H1 (cell line): ENCODE results near the gene SLC25A21. TPM values are rescaled to one million over a fixed set of nuclear protein-coding genes. Genes with fewer than 3 reads are reported as not detected.

Source experiments
- BACH1 ChIP-seq: IDR thresholded peaks from 2 replicates; pipeline ENCODE4 v1.6.1; 2012; ENCODE audit warnings: low read length, improper control_type of control experiment
- CHD1 ChIP-seq: IDR thresholded peaks from 2 replicates; pipeline ENCODE4 v1.6.1; 2012; ENCODE audit warnings: low read depth, low read length, improper control_type of control experiment
- EZH2 ChIP-seq: fragments of 200-600 bp; sonication (generic); IDR thresholded peaks from 2 replicates; pipeline ENCODE4 v1.7.1; 2012; ENCODE audit warnings: low read depth, mild to moderate bottlenecking, moderate library complexity, low read length, inconsistent platforms; ENCODE audit not compliant: severe bottlenecking
- FOSL1 ChIP-seq: IDR thresholded peaks from 2 replicates; pipeline ENCODE4 v1.6.1; 2011; ENCODE audit warnings: mild to moderate bottlenecking, low read depth, low read length, moderate library complexity; ENCODE audit not compliant: insufficient read depth
- GABPA ChIP-seq: IDR thresholded peaks from 2 replicates; pipeline ENCODE4 v1.6.1; 2011; ENCODE audit warnings: mild to moderate bottlenecking, low read length, moderate library complexity, borderline replicate concordance; ENCODE audit not compliant: insufficient read depth
- HDAC2 ChIP-seq, 2 experiments: fragments of 300-600 bp in 1 of 2; sonication (generic) in 1 of 2; IDR thresholded peaks; 2 replicates each; pipeline ENCODE4 v1.6.1; 2011 to 2012; ENCODE audit warnings: low read depth in 2 of 2, low read length in 2 of 2, mild to moderate bottlenecking in 2 of 2, moderate library complexity in 2 of 2, borderline replicate concordance in 1 of 2, inconsistent platforms in 1 of 2
- HDAC6 ChIP-seq: IDR thresholded peaks from one replicate; pipeline ENCODE4 v1.7.1; 2012; ENCODE audit warnings: low read depth, mild to moderate bottlenecking, inconsistent platforms, low read length, moderate library complexity
- JUND ChIP-seq: IDR thresholded peaks from 2 replicates; pipeline ENCODE4 v1.6.1; 2011; ENCODE audit warnings: mild to moderate bottlenecking, improper control_type of control experiment, low read length
- POLR2AphosphoS5 ChIP-seq: IDR thresholded peaks from 2 replicates; pipeline ENCODE4 v1.6.1; 2011; ENCODE audit warnings: low read depth, low read length
- RAD21 ChIP-seq, 2 experiments: IDR thresholded peaks in 1 of 2; conservative IDR thresholded peaks in 1 of 2; 2 replicates each; pipeline ENCODE4 v1.6.1; 2011; ENCODE audit warnings: low read depth in 2 of 2, low read length in 2 of 2, improper control_type of control experiment in 1 of 2, inconsistent platforms in 1 of 2, mild to moderate bottlenecking in 1 of 2, moderate library complexity in 1 of 2
- RNF2 ChIP-seq: fragments of 200-900, 300-1000 bp; sonication (generic); IDR thresholded peaks from 2 replicates; pipeline ENCODE4 v1.7.1; 2016; ENCODE audit warnings: borderline replicate concordance, low read depth, mild to moderate bottlenecking, antibody characterized with exemption, low read length; ENCODE audit not compliant: poor library complexity, severe bottlenecking; ENCODE audit errors: missing control alignments
- RXRA ChIP-seq: IDR thresholded peaks from 2 replicates; pipeline ENCODE4 v1.6.1; 2011; ENCODE audit warnings: low read depth, mild to moderate bottlenecking, low read length, moderate library complexity; ENCODE audit not compliant: insufficient read depth
- SAP30 ChIP-seq: fragments of 300-600 bp; sonication (generic); IDR thresholded peaks from 2 replicates; pipeline ENCODE4 v1.7.1; 2012; ENCODE audit warnings: low read length, moderate library complexity, mild to moderate bottlenecking, inconsistent platforms; ENCODE audit not compliant: insufficient read depth, insufficient replicate concordance
- SP2 ChIP-seq: IDR thresholded peaks from 2 replicates; pipeline ENCODE4 v1.6.1; 2012; ENCODE audit warnings: mild to moderate bottlenecking, low read length, inconsistent platforms
- SUZ12 ChIP-seq: fragments of 200-600 bp; sonication (generic); IDR thresholded peaks from 2 replicates; pipeline ENCODE4 v1.6.1; 2012; ENCODE audit warnings: mild to moderate bottlenecking, inconsistent platforms, low read length, moderate library complexity, mixed read lengths
- TAF1 ChIP-seq: IDR thresholded peaks from 2 replicates; pipeline ENCODE4 v1.6.1; 2011; ENCODE audit warnings: mild to moderate bottlenecking, low read depth, low read length
- TBP ChIP-seq: IDR thresholded peaks from 2 replicates; pipeline ENCODE4 v1.6.1; 2011; ENCODE audit warnings: low read depth, low read length, improper control_type of control experiment
- TCF12 ChIP-seq: IDR thresholded peaks from 2 replicates; pipeline ENCODE4 v1.6.1; 2011; ENCODE audit warnings: low read depth, mild to moderate bottlenecking, low read length
- YY1 ChIP-seq: IDR thresholded peaks from 2 replicates; pipeline ENCODE4 v1.6.1; 2011; ENCODE audit warnings: low read depth, mild to moderate bottlenecking, low read length
- ZNF274 ChIP-seq: IDR thresholded peaks from 2 replicates; pipeline ENCODE4 v1.7.0; 2012; ENCODE audit warnings: low read length, borderline replicate concordance; ENCODE audit errors: extremely low read depth
- polyA plus RNA-seq, 7 experiments: library from polyadenylated mRNA; depleted of rRNA in 3 of 7; stranded (reverse) in 5 of 7; unstranded in 2 of 7; fragments of >200 nt in 5 of 7; fragments of 200-250 nt in 2 of 7; gene quantifications; 1 replicate in 5 of 7; 2 replicates in 1 of 7; 4 replicates in 1 of 7; pipeline versions ENCODE4 v1.2.1 to v1.2.3, GENCODE V29; 2011 to 2013; ENCODE audit warnings: missing spikeins in 2 of 7, mixed read lengths in 2 of 7
- total RNA-seq: library from RNA; stranded (reverse); fragmentation: NEBNext Ultra II Directional; extraction: Animal tissue kit (Norgen Biotek cat#: 25700); gene quantifications from 2 replicates; pipeline ENCODE4 v1.2.1, GENCODE V29; 2021
- TF ChIP-seq, protein P1 (sequence below): IDR thresholded peaks from 2 replicates; pipeline ENCODE4 v1.6.1; 2012; ENCODE audit warnings: low read length, inconsistent platforms

The SLC25A21 gene
- total and polyA plus RNA-seq, 2 of the 8 experiments (the other 6 are each of a cell fraction or from before 2014, with no cell fraction given) = 6.9 to 15.7 TPM

- TF ChIP-seq SAP30 = no peak
- no peak for TF ChIP-seq HDAC6
- TF ChIP-seq RNF2 = peak; percentile 38
- TF ChIP-seq BACH1 = no peak
- TF ChIP-seq CHD1 = peak; percentile 26; the same call in 1 of the 2 replicates
- no peak for TF ChIP-seq RXRA
- no peak for TF ChIP-seq GABPA
- TF ChIP-seq RAD21 (IDR thresholded peaks at IDR 0.05 in 1 of 2, conservative IDR thresholded peaks at IDR 0.05 in 1 of 2; ENCODE audit: low read depth in 2 of 2, low read length in 2 of 2) = 0 out of 4 replicates have a peak, but pooled peaks of 1 of the 2 experiments have one; percentile 1
- no peak for TF ChIP-seq ZNF274
- no peak for TF ChIP-seq JUND
- TF ChIP-seq, protein P1, sequence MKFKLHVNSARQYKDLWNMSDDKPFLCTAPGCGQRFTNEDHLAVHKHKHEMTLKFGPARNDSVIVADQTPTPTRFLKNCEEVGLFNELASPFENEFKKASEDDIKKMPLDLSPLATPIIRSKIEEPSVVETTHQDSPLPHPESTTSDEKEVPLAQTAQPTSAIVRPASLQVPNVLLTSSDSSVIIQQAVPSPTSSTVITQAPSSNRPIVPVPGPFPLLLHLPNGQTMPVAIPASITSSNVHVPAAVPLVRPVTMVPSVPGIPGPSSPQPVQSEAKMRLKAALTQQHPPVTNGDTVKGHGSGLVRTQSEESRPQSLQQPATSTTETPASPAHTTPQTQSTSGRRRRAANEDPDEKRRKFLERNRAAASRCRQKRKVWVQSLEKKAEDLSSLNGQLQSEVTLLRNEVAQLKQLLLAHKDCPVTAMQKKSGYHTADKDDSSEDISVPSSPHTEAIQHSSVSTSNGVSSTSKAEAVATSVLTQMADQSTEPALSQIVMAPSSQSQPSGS = no peak
- peak; percentile 95 for TF ChIP-seq POLR2AphosphoS5
- no peak for TF ChIP-seq SP2
- TF ChIP-seq FOSL1 = no peak
- no peak for TF ChIP-seq HDAC2 (IDR thresholded peaks at IDR 0.05; ENCODE audit: borderline replicate concordance in 1 of 2, low read depth in 2 of 2, low read length in 2 of 2)
- peak; percentile 45; the same call in 1 of the 2 replicates for TF ChIP-seq YY1
- TF ChIP-seq TAF1 = peak; percentile 96
- TF ChIP-seq SUZ12 = no peak
- TF ChIP-seq EZH2 = no peak
- TF ChIP-seq TCF12 = no peak
- TF ChIP-seq TBP = no peak; the same call in 1 of the 2 replicates
Observed at GRCh38 chr14:37172024-37172869, at the start of gene SLC25A21 (continued).
